Smooth muscle cell of the brain vasculature (primary cell): ENCODE results near the gene PHF1.

ENCODE experiments used
- DNase-seq: peaks from one replicate; pipeline ENCODE4 v3.0.0-alpha.2; 2012; ENCODE audit warnings: low read depth, low spot score

The PHF1 gene

DNA sequence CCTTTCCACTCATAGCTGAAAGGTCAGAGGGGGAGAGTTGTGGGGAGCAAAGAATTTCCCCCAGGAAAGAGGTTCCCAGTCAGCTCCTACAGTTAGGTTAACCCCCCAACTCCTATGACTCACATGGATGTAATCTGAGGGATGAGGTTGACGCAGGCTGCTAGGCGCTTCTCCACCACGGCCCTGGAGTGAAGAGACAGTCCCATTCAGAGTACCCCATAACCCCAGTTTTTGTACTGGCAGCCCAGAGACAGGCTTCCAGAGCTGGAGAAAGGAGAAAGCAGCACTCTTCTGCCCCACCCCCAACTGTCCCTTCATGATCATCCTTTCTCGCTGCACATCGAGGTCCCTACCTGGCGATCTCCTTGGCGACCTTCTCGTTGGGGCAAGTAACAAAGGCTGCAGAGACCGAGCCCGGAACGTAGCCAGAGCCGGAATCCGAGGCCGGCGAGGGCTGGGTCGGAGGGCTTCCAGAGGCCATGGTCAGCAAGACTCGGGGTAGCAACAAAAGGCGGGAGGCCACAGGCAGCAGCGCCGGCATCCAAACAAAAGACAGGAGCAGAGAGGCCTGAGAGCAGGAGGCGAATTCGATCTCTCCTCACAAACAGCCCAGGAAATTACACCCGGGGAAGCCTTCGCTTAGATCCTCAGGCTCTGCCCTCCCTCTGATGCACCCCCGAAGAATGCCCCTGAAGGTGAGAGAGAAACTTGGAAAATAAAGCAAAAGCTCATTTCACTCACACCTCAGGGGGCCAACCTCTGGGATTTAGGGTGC is 6.5 kb downstream of the PHF1 start:
- no peak for DNase-seq

DNA sequence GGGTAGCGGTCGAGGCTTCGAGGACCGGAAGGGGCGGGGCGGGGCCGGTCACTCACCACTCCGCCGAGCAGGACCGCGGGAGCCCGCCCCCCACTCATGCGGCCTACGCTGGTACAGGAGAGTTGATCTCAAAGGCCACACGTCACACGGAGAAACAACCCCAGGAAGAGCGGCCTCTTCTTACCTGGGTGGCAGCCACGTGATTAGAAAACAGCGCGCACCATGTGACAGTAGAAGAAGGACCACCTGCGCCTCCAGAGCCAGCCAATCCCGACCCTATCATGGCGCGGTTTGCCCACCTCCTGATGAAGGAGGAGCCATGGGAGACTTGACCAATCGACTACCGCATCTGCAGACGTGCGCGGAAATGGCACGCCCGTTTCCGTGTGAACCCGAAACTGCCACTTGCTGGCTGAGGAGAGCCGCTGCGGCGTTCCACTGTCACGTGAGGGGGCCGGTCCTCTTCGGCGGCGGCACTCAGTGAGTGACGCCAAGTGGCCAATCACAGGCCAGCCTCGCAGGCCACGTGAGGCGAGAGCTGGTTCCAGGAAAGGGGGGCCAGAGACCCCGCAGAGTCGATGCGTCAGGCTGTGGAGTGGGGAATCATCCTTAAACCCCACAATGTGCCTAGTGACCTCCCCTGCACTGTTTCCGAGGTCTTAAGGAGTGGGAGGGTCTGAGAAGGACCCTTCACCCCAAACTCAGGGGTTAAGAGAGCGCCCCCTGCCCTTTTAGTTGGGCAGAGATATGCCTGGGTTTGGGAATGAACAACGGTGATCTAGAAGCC is 7.3 kb downstream of the PHF1 start, which contains the start of gene CUTA:
TSS of gene CUTA (minus strand) at position 205 of the 787 bp plus-strand sequence. CDS start at position 98, 107 bp downstream.
- DNase-seq, result peak; percentile 99

DNA sequence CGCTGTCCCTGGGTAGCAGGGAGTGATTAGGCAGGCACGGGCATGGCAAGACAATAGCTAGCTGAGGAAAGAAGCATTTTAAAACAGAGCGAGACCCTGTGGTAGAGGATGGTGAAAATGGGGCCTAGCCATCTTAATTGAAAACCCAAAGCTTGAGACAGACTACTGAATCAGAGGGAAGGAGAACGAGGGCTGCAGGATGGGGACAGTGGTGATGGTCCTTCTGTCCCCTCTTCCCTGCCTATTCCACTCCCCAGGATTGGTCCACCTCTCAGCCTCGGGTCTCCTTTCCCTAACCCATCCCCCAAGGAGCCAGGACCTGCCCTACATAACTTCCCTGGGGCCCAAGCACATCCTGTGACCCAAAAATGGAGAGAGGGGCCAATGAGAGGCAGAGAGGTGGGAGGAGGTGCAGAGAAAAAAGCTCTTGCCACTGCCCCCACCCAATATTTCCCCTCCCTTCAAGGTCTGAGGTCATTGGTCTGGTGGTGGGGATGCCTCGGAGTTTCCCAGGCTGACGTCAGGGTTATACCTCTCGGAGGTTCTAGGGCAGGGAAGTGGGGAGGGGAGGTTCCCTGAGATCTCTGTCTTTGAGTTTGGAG is 8.0 kb downstream of the PHF1 start:
- DNase-seq, result no peak

DNA sequence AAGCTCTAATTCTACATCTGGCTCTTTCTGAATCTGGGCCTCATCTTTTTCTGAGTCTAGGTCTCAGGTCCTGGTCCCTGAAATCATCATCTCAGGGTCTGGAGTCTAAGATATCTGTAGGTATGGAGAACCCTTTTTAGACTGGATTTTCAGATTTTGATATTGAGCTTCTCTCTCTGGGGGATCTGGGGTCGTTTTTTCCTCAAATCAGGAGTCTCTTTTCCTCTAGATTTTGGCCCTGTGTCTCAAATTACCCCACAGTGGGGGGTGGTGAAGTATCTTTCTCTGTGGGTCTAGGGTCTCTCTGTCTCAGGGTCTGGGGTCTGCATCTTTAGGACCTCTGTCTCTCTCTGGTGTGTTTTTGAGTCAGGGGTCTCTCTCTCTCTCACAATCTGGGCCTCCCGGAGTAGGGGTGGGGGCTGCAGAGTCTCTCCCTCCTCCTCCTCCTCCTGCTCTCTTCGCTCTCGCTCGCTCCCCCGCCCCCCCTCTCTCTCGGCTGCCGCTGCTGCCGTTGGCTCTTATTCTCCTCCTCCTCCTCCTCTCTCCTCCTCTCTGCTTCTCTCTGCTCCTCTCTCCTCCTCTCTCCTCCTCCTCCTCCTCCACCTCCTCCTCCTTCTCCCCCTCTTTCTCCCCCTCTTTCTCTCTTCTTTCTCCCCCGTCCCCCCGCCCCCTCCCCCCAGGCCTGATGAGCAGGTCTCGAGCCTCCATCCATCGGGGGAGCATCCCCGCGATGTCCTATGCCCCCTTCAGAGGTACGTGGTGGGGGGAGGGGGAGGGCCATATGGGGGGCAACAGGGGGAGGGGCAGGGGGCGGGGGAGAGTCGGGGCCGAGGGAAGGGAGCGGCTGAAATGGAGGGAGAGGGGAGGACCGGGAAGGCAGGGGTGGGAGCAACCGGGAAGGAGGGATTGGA is 9.0 kb downstream of the PHF1 start, which contains the start of gene SYNGAP1:
TSS of gene SYNGAP1 (plus strand) at position 486 of the 911 bp plus-strand sequence. CDS start at position 686, 200 bp downstream.
- no peak for DNase-seq

DNA sequence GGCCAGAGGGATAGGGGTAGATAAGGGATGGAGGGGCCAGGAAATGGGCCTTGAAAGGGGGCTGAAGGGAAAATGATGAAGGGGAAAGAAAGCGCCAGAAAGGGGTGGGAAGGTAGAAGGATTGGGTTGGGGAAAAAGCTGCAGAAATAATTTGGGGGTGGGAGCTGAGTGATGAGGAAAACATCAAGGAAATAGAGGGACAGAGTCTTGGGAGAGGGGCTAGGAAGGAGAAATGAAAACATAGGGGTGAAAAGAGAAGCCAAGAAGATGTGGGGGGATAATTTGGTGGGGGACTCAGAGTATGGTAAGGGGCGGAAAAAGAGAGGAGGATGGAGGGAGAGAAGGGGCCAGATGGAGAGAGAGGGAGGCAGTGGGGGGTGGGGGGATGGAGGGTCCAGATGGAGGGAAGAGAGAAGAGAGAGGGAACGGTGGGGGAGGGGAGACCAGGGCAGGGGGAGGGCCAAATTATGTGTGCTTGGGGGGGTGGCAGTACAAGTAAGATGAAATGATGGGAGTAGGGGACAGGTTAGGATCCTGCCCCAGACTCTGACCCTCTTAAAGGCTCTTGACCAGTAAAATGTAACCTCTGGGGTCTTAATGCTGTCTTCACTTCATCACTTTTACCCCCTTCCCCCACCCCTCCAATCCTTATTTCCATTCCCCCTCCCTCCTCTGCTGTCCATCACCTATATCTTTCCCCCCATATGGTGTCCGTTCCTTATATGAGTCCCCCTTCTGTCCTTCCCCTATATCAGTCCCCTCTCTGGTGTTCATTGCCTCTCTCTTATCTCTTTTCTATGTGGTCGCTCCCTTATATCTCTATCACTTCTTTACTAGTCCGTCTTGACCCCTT is 9.9 kb downstream of the PHF1 start:
- DNase-seq, result no peak

DNA sequence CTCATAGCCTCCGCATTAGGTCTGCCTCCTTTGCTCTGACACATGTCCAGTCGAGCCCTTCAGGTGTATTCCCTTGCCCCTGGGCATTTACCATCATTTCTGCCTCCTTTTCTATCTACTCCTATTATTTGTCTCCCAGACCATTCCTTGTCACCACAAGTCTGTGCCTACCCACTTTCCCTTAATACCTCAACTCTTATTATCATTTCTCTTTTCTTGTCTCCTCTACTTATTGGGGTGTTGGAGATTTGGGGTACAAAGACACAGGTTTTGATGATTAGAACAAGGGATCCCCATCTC is 10.5 kb downstream of the PHF1 start:
- no peak for DNase-seq

DNA sequence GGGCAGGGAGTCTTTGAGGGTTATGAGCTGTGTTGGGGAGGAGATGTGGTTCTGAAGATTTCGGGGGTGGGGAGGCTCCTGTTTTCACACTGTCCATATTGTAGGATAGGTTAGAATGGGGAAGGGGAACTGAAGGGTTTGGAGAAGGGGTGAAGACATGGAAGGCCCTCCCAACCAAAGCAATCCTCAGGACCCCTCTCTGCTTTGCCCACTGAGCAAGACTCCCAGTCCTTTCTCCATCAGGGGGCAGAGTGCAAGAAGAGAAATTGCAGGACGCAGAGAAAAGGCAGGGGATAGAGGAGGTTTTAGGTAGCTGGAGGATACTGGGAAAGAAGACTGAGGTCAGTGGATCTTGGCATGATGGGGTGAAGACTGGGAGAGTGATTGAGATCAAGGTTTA is 13.0 kb downstream of the PHF1 start:
- DNase-seq, result no peak

DNA sequence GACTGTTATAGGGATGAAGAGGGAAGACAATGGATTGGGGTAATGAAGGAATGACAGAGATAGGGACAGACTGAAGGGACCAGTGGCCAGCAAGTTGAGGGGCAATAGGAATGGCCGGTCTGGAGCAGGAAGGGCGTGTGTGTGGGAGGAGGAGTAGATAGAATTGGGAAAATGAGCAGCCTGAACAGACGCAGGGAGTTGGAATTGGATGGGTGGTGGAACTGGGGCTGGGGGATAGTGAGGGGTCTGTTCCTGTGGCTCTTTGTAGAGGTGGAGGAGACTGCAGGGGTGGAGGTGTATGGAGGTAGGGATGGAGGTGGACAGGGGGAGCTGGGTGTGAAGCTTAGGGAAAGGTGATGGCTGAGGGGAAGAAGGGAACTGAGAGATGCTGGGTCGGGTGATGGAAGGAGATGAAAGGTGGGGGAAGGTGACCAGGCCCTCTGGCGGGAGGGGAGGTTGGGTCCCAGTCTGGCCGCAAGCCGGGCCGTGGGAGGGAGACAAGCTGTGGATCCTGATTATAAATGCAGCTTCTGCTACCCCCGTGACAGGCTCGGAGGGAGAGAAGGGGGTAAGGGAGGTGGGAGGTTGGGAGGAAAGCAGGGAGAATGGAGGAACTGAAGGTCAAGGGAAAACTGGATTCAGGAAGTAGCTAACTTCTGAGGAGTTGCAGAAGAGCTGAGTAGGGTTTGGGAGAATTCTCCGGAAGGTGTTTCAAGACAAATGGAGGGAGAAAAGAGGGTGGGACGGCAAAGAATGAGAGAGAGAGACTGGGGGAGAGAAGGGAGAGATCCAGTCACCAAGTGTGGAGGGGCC is 14.2 kb downstream of the PHF1 start:
- no peak for DNase-seq

DNA sequence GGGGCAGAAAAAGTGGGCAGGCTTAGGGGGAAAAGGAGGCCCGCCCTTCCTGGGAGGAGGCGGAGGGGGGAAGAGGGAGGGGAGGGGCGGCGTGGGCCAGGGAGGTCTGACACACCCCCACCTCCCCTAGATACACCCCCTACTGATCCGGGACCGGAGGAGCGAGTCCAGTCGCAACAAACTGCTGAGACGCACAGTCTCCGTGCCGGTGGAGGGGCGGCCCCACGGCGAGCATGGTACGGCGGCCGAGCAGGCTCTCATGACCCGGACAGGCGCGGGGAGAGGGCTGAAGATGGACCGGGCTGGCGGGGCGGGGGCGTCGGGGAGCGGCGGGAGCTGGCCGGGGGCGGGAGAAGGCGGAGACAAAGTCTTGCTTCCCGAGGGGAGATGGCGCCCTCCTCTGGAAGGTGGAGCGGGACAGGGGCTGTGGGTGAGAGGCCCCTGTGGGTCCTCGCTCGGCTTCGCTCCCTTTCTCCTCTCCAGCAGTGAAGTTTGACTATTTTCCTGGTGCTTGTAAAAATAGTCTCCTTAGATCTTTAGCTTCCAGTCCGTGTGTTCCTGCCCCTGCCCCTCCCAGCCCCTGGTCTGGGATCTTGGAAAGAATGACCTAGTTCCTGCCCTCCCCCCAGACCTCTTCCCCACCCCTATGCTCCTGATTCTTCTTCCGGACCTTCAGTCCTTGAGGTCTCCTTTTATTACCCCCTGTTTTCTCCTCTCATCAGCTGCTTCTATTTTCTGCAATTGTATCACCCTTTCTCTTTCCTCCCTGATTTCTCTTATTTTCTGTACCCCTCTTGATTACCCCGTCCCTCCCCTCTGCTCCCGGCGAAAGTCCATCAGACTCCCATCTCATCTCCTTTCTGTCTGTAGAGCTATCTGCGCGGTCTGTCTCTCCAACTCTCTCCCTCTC is 15.1 kb downstream of the PHF1 start:
- peak; percentile 51 for DNase-seq

DNA sequence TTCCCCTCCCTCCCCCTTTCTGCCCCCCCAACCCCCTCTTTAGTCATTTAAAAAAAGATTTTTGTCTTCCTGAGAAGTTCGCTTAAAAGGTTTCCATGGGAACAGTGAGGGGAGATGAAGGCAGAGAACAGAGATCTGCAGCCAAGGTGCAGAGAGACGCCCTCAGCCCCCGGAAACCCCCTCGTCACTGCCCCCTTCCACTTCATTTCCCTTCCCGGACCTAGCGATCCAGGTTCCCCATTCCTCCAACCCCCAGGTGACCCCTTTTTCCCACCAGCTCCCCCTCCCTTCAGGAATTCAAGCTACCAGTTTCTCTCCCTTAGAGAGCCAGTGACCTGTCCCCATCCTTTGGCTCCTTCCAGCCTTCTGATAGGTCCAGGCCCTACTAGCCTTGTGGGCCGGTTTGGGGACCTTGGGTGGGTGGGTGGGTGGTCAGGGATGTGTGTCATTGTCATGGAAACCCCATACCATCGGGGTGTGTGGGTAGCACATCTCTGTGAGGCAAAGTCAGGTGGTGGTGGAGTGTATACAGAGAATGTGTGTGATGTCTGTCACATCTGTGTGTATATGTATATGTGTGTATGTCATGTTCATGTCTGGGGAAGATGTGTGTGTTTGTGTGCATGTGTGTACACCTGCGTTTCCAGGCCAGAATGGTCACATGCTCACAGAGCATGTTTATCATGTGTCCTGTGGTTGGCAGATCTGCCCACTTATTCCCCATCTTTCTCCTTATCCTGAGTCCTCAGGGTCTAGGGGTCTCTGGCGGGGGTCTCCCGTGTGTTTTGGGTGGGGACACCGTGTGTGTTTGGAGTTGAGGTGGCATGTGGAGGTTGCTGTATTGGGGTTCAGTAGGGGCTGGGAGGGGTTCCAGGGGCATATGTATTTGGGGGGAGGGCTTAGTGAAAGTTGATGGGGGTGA is 16.0 kb downstream of the PHF1 start:
- DNase-seq, result no peak

DNA sequence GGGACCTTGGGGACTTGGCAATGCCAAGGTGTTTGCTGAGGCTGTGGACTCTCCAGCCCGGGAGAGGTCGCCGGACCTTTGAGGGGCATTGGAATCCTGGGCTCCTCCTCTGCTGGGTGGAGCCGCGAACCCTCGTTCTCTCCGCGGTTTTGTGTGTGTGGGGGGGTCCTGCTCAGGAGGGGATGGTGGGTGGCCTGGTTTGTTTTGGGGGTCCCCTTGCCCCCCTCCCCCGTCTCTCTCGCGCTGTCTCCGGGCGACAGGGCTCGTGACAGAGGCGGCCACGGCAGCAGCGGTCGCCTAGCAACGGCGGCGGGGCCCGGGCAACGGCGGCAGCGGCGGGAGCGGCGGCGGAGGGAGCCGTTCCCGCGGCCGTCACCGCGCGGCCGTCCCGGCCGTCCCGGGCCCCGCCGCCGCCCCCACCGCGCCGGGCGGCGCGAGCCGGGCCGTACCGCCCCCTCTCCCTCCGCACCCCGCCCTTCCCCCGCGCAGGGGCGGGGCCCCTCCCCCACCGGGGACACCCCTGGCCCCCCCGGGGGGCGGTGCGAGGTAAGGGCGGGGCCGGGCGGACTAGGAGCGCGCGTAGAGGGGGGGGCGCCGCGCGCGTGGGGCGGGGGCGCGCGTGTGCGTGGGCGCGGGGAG is 16.9 kb downstream of the PHF1 start:
- no peak for DNase-seq

DNA sequence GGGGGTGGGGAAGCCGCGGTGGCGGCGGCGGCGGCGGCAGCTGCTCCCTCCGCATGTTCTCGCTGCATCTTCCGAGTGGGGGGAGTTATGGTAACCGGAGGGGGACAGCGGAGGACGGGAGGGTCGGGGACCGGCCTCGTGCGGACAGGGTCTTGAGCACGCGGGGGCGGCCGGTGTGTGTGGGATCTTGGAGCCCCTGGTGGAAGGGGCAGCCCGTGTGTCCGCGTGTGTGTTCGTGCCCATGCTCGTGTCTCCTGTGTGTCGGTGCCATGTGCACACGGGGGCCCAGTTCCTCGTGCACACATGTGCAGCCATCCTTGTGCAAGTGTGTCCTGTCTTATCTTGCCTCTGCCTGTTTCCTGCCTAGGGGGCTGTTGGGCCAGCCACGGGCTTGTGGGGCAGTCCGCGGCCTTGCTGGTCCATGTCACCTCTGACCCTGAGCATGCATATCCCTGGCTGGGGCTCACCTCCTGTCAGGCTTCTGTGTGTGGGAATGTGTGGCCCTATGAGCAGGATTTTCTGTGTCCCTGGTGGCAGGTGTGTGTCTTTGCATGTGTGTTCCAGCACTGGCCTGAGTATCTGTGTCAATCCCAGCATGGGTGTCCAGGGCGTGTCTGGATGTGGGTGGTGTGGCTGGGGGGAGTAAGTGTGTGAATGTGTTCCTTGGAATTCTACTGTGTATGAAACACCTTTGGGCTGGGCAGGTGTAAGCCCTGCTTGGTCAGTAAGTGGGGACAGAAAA is 17.6 kb downstream of the PHF1 start:
- no peak for DNase-seq

DNA sequence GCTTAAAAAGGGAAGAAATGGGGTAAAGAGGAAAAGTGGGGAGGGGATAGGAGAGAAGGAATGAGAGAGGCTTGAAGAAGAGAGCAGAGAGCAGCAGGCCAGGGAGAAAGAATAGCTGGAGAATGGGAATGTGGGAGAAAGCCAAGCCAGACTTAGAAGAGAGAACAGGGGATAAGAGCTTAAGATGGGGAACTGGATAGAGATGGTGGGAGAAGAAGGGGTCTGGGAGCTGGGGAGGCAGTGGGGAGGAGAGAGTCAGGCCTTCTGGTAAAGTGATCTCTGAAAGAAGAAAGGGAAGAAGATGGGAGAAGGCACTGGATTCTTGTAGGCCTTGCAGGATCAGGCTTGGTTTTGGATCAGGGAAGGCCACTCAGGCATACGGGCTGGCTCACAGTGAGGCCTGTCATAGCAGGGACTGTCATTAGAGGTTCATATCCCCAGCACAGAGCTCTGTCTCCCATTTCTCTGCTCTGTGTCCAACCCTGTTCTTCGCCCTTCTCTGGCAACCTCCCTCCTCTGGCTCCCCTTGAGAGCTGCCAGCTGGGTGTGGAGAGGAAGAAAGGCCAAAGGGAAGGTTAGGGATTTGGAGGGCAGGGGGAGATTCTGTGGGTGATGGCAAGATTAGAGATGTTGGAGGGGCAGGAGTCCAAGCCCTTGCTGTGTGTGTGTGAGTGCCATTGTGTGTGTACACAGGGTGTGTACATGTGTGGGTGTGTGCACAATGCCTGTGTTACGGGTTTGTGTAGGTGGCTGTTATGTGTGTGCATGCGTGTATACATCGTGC is 18.3 kb downstream of the PHF1 start:
- DNase-seq, result no peak

DNA sequence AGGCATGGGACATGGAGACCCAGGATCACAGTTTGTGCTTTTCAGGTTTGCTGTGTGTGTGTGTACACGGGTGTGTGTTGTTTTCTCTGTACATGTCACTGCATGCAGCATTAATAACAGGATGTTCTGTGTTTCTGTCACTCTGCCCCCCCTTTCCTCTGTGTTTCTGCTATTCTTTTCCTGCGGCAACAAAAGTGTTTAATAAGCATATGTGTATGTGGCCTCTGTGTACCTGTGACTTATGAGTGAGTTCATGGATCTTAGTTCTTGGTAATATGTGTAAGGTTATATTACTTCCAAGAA is 18.9 kb downstream of the PHF1 start:
- DNase-seq, result no peak

DNA sequence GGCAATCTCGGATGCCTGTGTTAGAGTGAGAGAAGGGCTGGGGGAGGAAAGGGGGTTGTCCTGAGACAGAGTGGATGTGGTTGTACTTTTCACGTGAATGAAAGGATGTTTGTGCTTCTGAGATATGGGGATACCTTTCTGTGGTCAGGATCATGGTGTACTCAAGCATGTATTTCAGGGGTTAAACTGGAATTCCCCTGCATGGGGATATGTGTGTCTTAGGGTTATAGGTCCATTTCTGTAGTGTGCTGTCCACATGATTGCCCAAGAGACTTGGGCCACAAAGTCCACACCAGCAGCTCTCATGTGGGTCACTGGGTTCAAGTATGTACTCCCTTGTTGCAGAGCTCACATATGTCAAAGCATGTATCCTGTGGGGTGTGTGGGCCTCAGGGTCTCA is 19.5 kb downstream of the PHF1 start:
- DNase-seq, result no peak
